Activated T-cell treated with anti-CD3 and anti-CD28 coated beads for 4 hours (primary cell): ENCODE data around the gene ACKR3.
A peak's percentile ranks its signal among the peaks of the same experiment; 100 is the strongest.

Experiments used
- DNase-seq: peaks from one replicate; pipeline ENCODE4 v3.0.0-alpha.2; 2020

The ACKR3 gene

GRCh38 chr2:236569573-236569973, at the start of gene ACKR3:
TSS of gene ACKR3 (plus strand) at chr2:236569825. CDS start at chr2:236580466, 10,641 bp downstream.
- DNase-seq, result peak; percentile 49

GRCh38 chr2:236521556-236521955, 48.1 kb upstream of the ACKR3 start:
- no peak for DNase-seq

GRCh38 chr2:236523249-236523648, 46.4 kb upstream of the ACKR3 start:
- DNase-seq, result no peak

GRCh38 chr2:236525411-236525997, 44.1 kb upstream of the ACKR3 start:
- no peak for DNase-seq

- no peak for DNase-seq
Measured at GRCh38 chr2:236526455-236527158, 43.0 kb upstream of the ACKR3 start.

- DNase-seq, result no peak
Measured at GRCh38 chr2:236527159-236527630, 42.4 kb upstream of the ACKR3 start.

- no peak for DNase-seq
Measured at GRCh38 chr2:236529606-236530005, 40.0 kb upstream of the ACKR3 start.

- DNase-seq, result no peak
Measured at GRCh38 chr2:236530512-236530911, 39.1 kb upstream of the ACKR3 start.

GRCh38 chr2:236531195-236531594, 38.4 kb upstream of the ACKR3 start:
- no peak for DNase-seq

GRCh38 chr2:236531996-236532395, 37.6 kb upstream of the ACKR3 start:
- DNase-seq, result no peak

GRCh38 chr2:236533343-236533742, 36.3 kb upstream of the ACKR3 start:
- DNase-seq, result no peak

GRCh38 chr2:236535024-236535423, 34.6 kb upstream of the ACKR3 start:
- no peak for DNase-seq

- DNase-seq, result no peak
Measured at GRCh38 chr2:236536727-236537398, 32.8 kb upstream of the ACKR3 start.

- no peak for DNase-seq
Measured at GRCh38 chr2:236538242-236538641, 31.4 kb upstream of the ACKR3 start.

- DNase-seq, result no peak
Measured at GRCh38 chr2:236541008-236541562, 28.5 kb upstream of the ACKR3 start.

GRCh38 chr2:236544362-236544761, 25.3 kb upstream of the ACKR3 start:
- no peak for DNase-seq

- no peak for DNase-seq
Measured at GRCh38 chr2:236545248-236545658, 24.4 kb upstream of the ACKR3 start.

GRCh38 chr2:236545814-236546480, 23.7 kb upstream of the ACKR3 start:
- DNase-seq, result no peak

GRCh38 chr2:236546561-236547002, 23.0 kb upstream of the ACKR3 start:
- no peak for DNase-seq

- no peak for DNase-seq
Measured at GRCh38 chr2:236547725-236548124, 21.9 kb upstream of the ACKR3 start.

- no peak for DNase-seq
Measured at GRCh38 chr2:236548179-236548921, 21.3 kb upstream of the ACKR3 start.

- DNase-seq, result no peak
Measured at GRCh38 chr2:236549165-236549564, 20.5 kb upstream of the ACKR3 start.
